Naive B cell (primary cell): ENCODE measurements around the gene ASF1A. TPM values are rescaled to one million over a fixed set of nuclear protein-coding genes. Genes with fewer than 3 reads are reported as not detected.

Experiments used
- ATAC-seq, 2 donors: fragments of 150-1000 bp; cut with Tn5 transposase; 2 replicates each; pipeline ENCODE4 v1.10.0; 2021; ENCODE audit warnings: low read depth in 2 of 2, mild to moderate bottlenecking in 2 of 2, moderate library complexity in 2 of 2
- DNase-seq: peaks from one replicate; pipeline ENCODE4 v3.0.0; 2022
- H3K27ac Mint-ChIP-seq, 6 donors: one replicate each; pipeline ENCODE4 v1.8.0; 2020 to 2022; ENCODE audit warnings: mild to moderate bottlenecking in 6 of 6, mixed read lengths in 6 of 6, moderate library complexity in 5 of 6, inconsistent platforms in 2 of 6
- H3K27me3 Mint-ChIP-seq, 3 donors: one replicate each; pipeline ENCODE4 v1.8.0; 2021 to 2022; ENCODE audit warnings: mixed read lengths in 3 of 3, mild to moderate bottlenecking in 1 of 3
- H3K36me3 Mint-ChIP-seq, 2 donors: one replicate each; pipeline ENCODE4 v1.8.0; 2020 to 2022; ENCODE audit warnings: mixed read lengths in 2 of 2, inconsistent platforms in 1 of 2, mild to moderate bottlenecking in 1 of 2
- H3K4me1 Mint-ChIP-seq, 3 donors: one replicate each; pipeline ENCODE4 v1.8.0; 2020 to 2022; ENCODE audit warnings: mixed read lengths in 3 of 3, inconsistent platforms in 1 of 3, mild to moderate bottlenecking in 1 of 3, moderate library complexity in 1 of 3
- H3K4me3 Mint-ChIP-seq, 8 donors: one replicate each; pipeline ENCODE4 v1.8.0; 2020 to 2022; ENCODE audit warnings: mild to moderate bottlenecking in 8 of 8, mixed read lengths in 8 of 8, moderate library complexity in 8 of 8, inconsistent platforms in 2 of 8
- H3K9me3 Mint-ChIP-seq, 7 donors: one replicate each; pipeline ENCODE4 v1.8.0; 2020 to 2022; ENCODE audit warnings: mixed read lengths in 7 of 7, mild to moderate bottlenecking in 5 of 7, inconsistent platforms in 2 of 7, moderate library complexity in 1 of 7
- polyA plus RNA-seq, 6 donors: library from polyadenylated mRNA; unstranded; fragments of 300-500 nt; fragmentation: Illumina TruSeq; gene quantifications; one replicate each; pipeline ENCODE4 v1.2.3, GENCODE V29; 2021; ENCODE audit warnings: low read depth in 6 of 6

Gene ASF1A
- polyA plus RNA-seq, 6 donors from 2014 or later: 20.2 to 27.8 (median 26.7) TPM

GRCh38 chr6:118933855-118934460 is 40.0 kb downstream of the ASF1A start:
- DNase-seq (no peak), ATAC-seq (no peak)
- Mint-ChIP-seq H3K27ac (peak overlapping the region in 5 of 6 donors; percentile 24 to 92 (median 86)), H3K4me3 (peak overlapping the region; percentile 84 to 95 (median 90)), H3K9me3 (peaks cover 0 to 4% (median 0%) of the 10 kb centered on the region in 7 donors), H3K27me3 (no peaks in the 10 kb centered on the region), H3K36me3 (peaks cover 0 to 8% of the 10 kb centered on the region in 2 donors), H3K4me1 (peaks cover 14 to 33% (median 30%) of the 10 kb centered on the region in 3 donors)

GRCh38 chr6:118934461-118935330 is 40.7 kb downstream of the ASF1A start, which contains the start of gene MCM9:
Gene MCM9 (minus strand): TSS chr6:118935159. CDS start chr6:118931723, 3,436 bp downstream.
- Mint-ChIP-seq H3K36me3 (peaks cover 0 to 8% of the 10 kb centered on the region in 2 donors), H3K27me3 (no peaks in the 10 kb centered on the region), H3K4me1 (peaks cover 14 to 37% (median 34%) of the 10 kb centered on the region in 3 donors), H3K27ac (peak within 1 kb of the TSS; percentile 59 to 96 (median 90)), H3K9me3 (peaks cover 0 to 4% (median 0%) of the 10 kb centered on the region in 7 donors), H3K4me3 (peak within 1 kb of the TSS; percentile 88 to 95 (median 90))
- peak; percentile 89 for DNase-seq
- peak; percentile 88 to 90 for ATAC-seq

GRCh38 chr6:118935331-118935668 is 41.3 kb downstream of the ASF1A start:
- DNase-seq: no peak
- peak overlapping the region; percentile 88 to 95 (median 90) for H3K4me3 Mint-ChIP-seq
- H3K27ac Mint-ChIP-seq: peak overlapping the region; percentile 59 to 94 (median 86)
- H3K9me3 Mint-ChIP-seq: peaks cover 0 to 4% (median 0%) of the 10 kb centered on the region in 7 donors
- H3K4me1 Mint-ChIP-seq: peaks cover 14 to 41% (median 40%) of the 10 kb centered on the region in 3 donors
- H3K27me3 Mint-ChIP-seq: no peaks in the 10 kb centered on the region
- no peak for ATAC-seq
- peaks cover 0 to 8% of the 10 kb centered on the region in 2 donors for H3K36me3 Mint-ChIP-seq

- Mint-ChIP-seq H3K4me1 (peaks cover 18 to 49% (median 46%) of the 10 kb centered on the region in 3 donors), H3K27ac (peak overlapping the region in 3 of 6 donors; percentile 47 to 86 (median 49)), H3K36me3 (peaks cover 0 to 8% of the 10 kb centered on the region in 2 donors), H3K27me3 (no peaks in the 10 kb centered on the region), H3K9me3 (peaks cover 0 to 8% (median 0%) of the 10 kb centered on the region in 7 donors), H3K4me3 (peak overlapping the region in 7 of 8 donors; percentile 36 to 95 (median 90))
- ATAC-seq (no peak), DNase-seq (peak; percentile 2)
Observed at GRCh38 chr6:118935978-118936703, 42.2 kb downstream of the ASF1A start.

GRCh38 chr6:118939683-118940082 is 45.7 kb downstream of the ASF1A start:
- DNase-seq (no peak), ATAC-seq (no peak)
- H3K4me1 Mint-ChIP-seq: peaks cover 13 to 38% (median 35%) of the 10 kb centered on the region in 3 donors
- peak overlapping the region in 1 of 8 donors; percentile 4 for H3K4me3 Mint-ChIP-seq
- H3K36me3 Mint-ChIP-seq: peaks cover 11 to 20% of the 10 kb centered on the region in 2 donors
- H3K9me3 Mint-ChIP-seq: peaks cover 4 to 24% (median 16%) of the 10 kb centered on the region in 7 donors
- peak overlapping the region in 1 of 6 donors; percentile 73 for H3K27ac Mint-ChIP-seq
- no peaks in the 10 kb centered on the region for H3K27me3 Mint-ChIP-seq

- peak overlapping the region in 3 of 8 donors; percentile 3 to 62 (median 51) for H3K4me3 Mint-ChIP-seq
- ATAC-seq: no peak
- H3K27ac Mint-ChIP-seq: peak overlapping the region in 1 of 6 donors; percentile 97
- H3K9me3 Mint-ChIP-seq: peaks cover 4 to 35% (median 26%) of the 10 kb centered on the region in 7 donors
- no peak for DNase-seq
- no peaks in the 10 kb centered on the region for H3K27me3 Mint-ChIP-seq
- H3K36me3 Mint-ChIP-seq: peaks cover 19 to 29% of the 10 kb centered on the region in 2 donors
- H3K4me1 Mint-ChIP-seq: peaks cover 11 to 32% (median 27%) of the 10 kb centered on the region in 3 donors
Observed at GRCh38 chr6:118940770-118941169, 46.8 kb downstream of the ASF1A start.

- Mint-ChIP-seq H3K36me3 (peaks cover 19 to 39% of the 10 kb centered on the region in 2 donors), H3K4me3 (no peak overlapping the region), H3K9me3 (peaks cover 6 to 58% (median 41%) of the 10 kb centered on the region in 7 donors), H3K27me3 (no peaks in the 10 kb centered on the region), H3K27ac (no peak overlapping the region), H3K4me1 (peaks cover 4 to 9% (median 7%) of the 10 kb centered on the region in 3 donors)
- ATAC-seq: no peak
- no peak for DNase-seq
Observed at GRCh38 chr6:118945217-118945616, 51.3 kb downstream of the ASF1A start.

- Mint-ChIP-seq H3K27me3 (no peaks in the 10 kb centered on the region), H3K9me3 (peaks cover 0 to 13% (median 3%) of the 10 kb centered on the region in 7 donors)
Observed at GRCh38 chr6:118952683-118953082, 58.7 kb downstream of the ASF1A start.

GRCh38 chr6:118953391-118953790 is 59.4 kb downstream of the ASF1A start:
- H3K36me3 Mint-ChIP-seq: no peaks in the 10 kb centered on the region
- ATAC-seq (no peak), DNase-seq (no peak)
- H3K9me3 Mint-ChIP-seq: peaks cover 0 to 13% (median 3%) of the 10 kb centered on the region in 7 donors
- H3K4me3 Mint-ChIP-seq: no peak overlapping the region
- no peaks in the 10 kb centered on the region for H3K27me3 Mint-ChIP-seq
- H3K4me1 Mint-ChIP-seq: peaks cover 0 to 7% (median 6%) of the 10 kb centered on the region in 3 donors
- no peak overlapping the region for H3K27ac Mint-ChIP-seq

More at GRCh38 chr6:118952683-118953082, 58.7 kb downstream of the ASF1A start:
- DNase-seq: no peak
- Mint-ChIP-seq H3K36me3 (peaks cover 0 to 1% of the 10 kb centered on the region in 2 donors), H3K27ac (no peak overlapping the region), H3K4me1 (peaks cover 0 to 7% (median 6%) of the 10 kb centered on the region in 3 donors), H3K4me3 (no peak overlapping the region)
- peak; percentile 63 to 74 for ATAC-seq

Other genes starting within 250 kb of the ASF1A start
- 10 to 100 TPM; 19.6 to 31.0 (median 25.0) TPM for gene CEP85L, start 242.6 kb upstream of the ASF1A start, polyA plus RNA-seq
- gene MCM9, start 41.0 kb downstream of the ASF1A start, polyA plus RNA-seq: 10 to 100 TPM; 15.2 to 39.9 (median 22.3) TPM
- gene FAM184A, start 184.5 kb downstream of the ASF1A start, polyA plus RNA-seq: not detected